Measurements from ENCODE around the gene GABRG3.

- no peak for TF ChIP-seq CTCF (IDR thresholded peaks at IDR 0.05)
- TF ChIP-seq POLR2A (IDR thresholded peaks at IDR 0.05): no peak
These were observed 271.0 kb downstream of the GABRG3 start for GRCh38 chr15:27241943-27242342.
